BJ (cell line): Measurements from ENCODE around the gene GYG2. TPM values are rescaled to one million over a fixed set of nuclear protein-coding genes. Genes with fewer than 3 reads are reported as not detected.
A peak's percentile ranks its signal among the peaks of the same experiment; 100 is the strongest.
"Not testable (repeated sequence)": the region's sequence is repeated elsewhere in the genome, so short reads cannot be mapped to it uniquely, and the experiment has no call there.

Experiments used
- CTCF ChIA-PET: fragments of 350-600 bp; formaldehyde crosslinking; extraction: SDS; loops from one replicate; lab custom pipeline; 2021; ENCODE audit warnings: antibody characterized with exemption, inconsistent platforms; lab: Yijun Ruan, JAX
- POLR2A ChIA-PET: fragments of 300-600 bp; sonication (Branson Sonifier 250); formaldehyde crosslinking; extraction: SDS; loops from one replicate; lab custom pipeline; 2021; ENCODE audit warnings: antibody characterized with exemption; lab: Charles Lee
- DNase-seq: peaks from one replicate; pipeline ENCODE4 v3.0.0-alpha.2; 2011; ENCODE audit warnings: low read depth
- H3K27me3 ChIP-seq: 2 replicates; pipeline ENCODE4 v1.6.0; 2011; ENCODE audit warnings: low read length; ENCODE audit not compliant: control insufficient read depth, insufficient read depth
- H3K36me3 ChIP-seq: 2 replicates; pipeline ENCODE4 v1.5.1; 2011; ENCODE audit warnings: low read length; ENCODE audit not compliant: control insufficient read depth, insufficient read depth
- H3K4me3 ChIP-seq: 2 replicates; pipeline ENCODE4 v1.5.1; 2011; ENCODE audit warnings: low read depth, mild to moderate bottlenecking, control low read depth, low read length
- CTCF ChIP-seq: IDR thresholded peaks from 2 replicates; pipeline ENCODE4 v1.5.1; 2011; ENCODE audit warnings: low read depth, mild to moderate bottlenecking, control low read depth, inconsistent platforms, low read length, moderate library complexity; ENCODE audit not compliant: insufficient read depth
- polyA plus RNA-seq: library from polyadenylated mRNA; depleted of rRNA; stranded (reverse); fragments of >200 nt; gene quantifications from 2 replicates; pipeline ENCODE4 v1.2.3, GENCODE V29; 2011

The GYG2 gene
- polyA plus RNA-seq, 1 experiment = 9.3 TPM

DNA sequence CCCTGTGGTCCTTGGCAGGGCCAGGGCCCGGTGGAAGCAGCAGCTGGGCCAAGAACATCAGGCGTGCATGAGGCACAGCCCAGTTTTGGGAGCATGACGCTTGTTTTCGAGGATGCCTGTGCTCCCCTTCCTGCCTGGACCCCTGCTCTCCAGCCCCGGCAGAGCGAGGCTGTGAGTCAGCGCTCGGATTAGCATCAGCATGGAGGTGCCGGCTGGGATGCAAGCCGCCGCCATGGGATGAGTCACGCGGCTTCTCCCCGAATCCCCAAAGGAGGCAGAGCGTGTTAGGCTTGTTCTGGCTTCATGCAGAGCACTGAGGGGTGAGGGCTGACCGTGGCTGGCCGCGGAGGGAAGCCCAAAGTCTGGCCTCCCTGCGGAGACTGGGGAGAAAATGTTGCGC lies 23.9 kb upstream of the GYG2 start:
- DNase-seq, POLR2A ChIA-PET, H3K4me3 ChIP-seq, H3K27me3 ChIP-seq, H3K36me3 ChIP-seq, CTCF ChIA-PET: not testable (repeated sequence)

GRCh38 chrX:2811271-2811670 lies 17.5 kb upstream of the GYG2 start:
- Histone ChIP-seq H3K27me3 (no peaks in the 10 kb centered on the region), H3K4me3 (no peak overlapping the region), H3K36me3 (no peaks in the 10 kb centered on the region)
- DNase-seq = no peak
- ChIA-PET POLR2A (no interaction called here), CTCF (no interaction called here)
- no peak for TF ChIP-seq CTCF

DNA sequence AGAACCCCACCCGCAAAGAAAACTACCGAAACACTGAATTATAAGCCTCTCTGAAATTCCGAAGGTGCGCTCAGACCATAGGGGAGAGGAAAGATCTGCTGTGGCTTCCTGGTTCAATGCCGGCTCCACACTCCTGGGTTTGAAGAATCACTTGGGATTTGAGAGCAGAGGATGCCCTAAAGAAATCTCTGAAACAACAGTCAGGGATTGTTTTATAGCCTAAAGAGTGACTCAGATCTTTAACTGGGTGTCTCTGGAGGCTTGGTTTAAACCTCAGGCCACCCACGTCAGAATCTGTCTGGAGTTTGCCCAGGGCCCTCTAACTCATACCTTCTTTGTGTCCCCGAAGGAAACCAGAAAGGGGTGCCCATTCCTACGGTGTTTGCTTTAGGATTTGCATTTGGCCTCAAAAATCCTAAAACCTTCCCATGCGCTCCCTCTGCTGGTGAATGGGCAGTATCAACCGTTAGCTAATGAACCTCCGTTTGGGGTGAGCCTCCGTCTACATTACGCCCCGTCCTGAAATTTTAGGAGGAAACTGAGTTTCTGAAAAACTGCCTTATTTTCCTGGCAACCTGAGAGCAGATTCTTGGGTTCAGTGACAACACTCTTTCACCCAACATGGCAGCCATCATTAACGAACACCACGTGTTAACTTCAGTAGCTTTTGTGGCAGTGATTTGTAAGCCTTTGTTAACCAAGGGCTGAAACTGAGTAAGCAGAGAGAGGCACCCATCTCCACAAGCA lies 16.4 kb upstream of the GYG2 start:
- H3K4me3 ChIP-seq, CTCF ChIA-PET, POLR2A ChIA-PET, H3K27me3 ChIP-seq, DNase-seq, H3K36me3 ChIP-seq: not testable (repeated sequence)
- TF ChIP-seq CTCF = peak; percentile 51

DNA sequence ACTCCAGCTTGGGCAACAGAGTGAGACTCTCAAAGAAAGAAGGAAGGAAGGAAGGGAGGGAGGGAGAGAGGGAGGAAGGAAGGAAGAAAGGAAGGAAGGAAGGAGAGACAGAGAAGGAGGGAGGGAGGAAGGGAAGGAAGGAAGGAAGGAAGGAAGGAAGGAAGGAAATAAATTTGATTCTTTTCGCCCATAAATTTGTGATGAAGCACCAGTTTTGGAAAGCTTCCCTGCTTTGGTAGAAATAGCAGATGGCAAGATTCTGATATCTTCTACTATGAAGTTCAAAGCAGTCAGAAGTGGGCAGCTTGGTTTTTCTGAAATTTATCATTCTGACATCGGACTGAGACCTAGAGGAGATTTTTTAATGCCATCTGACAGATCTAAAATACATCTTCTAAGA lies 11.7 kb upstream of the GYG2 start:
- H3K36me3 ChIP-seq = no peaks in the 10 kb centered on the region
- no peak for DNase-seq
- H3K4me3 ChIP-seq = no peak overlapping the region
- ChIA-PET CTCF (no interaction called here), POLR2A (no interaction called here)
- H3K27me3 ChIP-seq = no peaks in the 10 kb centered on the region
- no peak for TF ChIP-seq CTCF

DNA sequence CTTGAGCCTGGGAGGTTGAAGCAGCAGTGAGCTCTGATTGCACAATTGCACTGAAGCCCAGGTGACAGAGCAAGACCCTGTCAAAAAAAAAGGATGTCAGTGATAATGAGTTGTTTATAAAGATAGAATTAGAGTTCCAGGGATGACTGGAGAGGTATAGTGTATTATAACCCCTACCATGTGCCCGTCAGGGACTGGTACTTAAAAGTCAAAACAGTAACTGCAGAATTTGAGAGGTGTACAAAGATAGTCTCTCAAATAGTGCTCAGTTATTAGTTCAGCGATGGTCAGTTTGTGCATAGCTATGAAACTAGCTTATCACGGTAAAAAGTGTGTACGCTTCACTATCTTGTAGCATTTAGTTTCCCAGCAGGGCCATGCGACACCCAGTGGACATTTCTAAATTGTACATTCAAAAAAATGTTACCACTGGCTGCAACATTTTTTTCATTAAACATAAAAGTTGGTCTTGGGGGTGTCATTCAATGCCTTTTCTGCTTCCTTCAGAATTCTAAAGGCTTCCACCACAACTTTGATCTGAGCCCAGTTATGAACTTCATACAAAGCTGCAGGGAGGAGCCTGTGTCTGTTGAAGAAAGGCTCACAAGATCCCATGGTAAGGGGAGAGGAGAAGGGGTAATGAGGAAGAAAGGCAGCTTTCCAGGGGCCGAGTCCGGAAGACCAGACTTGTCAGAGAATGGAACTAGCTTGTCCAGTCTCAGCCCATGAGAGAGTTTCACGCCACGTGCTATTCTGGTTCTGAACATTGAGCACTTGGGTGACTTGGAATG lies 9.2 kb upstream of the GYG2 start:
- CTCF ChIA-PET = interaction anchor here (1.3 kb wide), 1 partner anchor 66 kb away, joined by 3 read pairs; no protein-coding TSS in a partner anchor
- POLR2A ChIA-PET = no interaction called here
- H3K4me3 ChIP-seq = no peak overlapping the region
- no peaks in the 10 kb centered on the region for H3K27me3 ChIP-seq
- no peaks in the 10 kb centered on the region for H3K36me3 ChIP-seq
- peak; percentile 41 for TF ChIP-seq CTCF
- DNase-seq = no peak
